SU-DHL-6 (cell line): Measurements from ENCODE around the gene GOT1.

Experiments
- H2AFZ ChIP-seq: fragments of 200-600 bp; sonication (generic); 2 replicates; pipeline ENCODE4 v1.6.1; 2014; ENCODE audit warnings: low read depth, mild to moderate bottlenecking, moderate library complexity, mixed read lengths, antibody characterized with exemption, low read length; ENCODE audit not compliant: severe bottlenecking
- H3F3A ChIP-seq: fragments of 200-600 bp; shearing (Covaris generic); 2 replicates; pipeline ENCODE4 v1.6.0; 2016; ENCODE audit warnings: antibody characterized with exemption, mild to moderate bottlenecking; ENCODE audit not compliant: insufficient read depth
- H3K27ac ChIP-seq: fragments of 200-600 bp; sonication (generic); 2 replicates; pipeline ENCODE4 v1.5.1; 2016; ENCODE audit warnings: low read depth, mild to moderate bottlenecking, low read length, moderate library complexity, mixed read lengths
- H3K27me3 ChIP-seq: fragments of 200-600 bp; sonication (generic), shearing (Covaris generic); 2 replicates; pipeline ENCODE4 v1.6.0; 2014; ENCODE audit warnings: mild to moderate bottlenecking, low read length
- H3K36me3 ChIP-seq: fragments of 200-600 bp; sonication (generic); 2 replicates; pipeline ENCODE4 v1.6.1; 2014; ENCODE audit warnings: mild to moderate bottlenecking, low read length, mixed read lengths
- H3K4me2 ChIP-seq: fragments of 300-600, 200-600 bp; shearing (Covaris generic), sonication (generic); 2 replicates; pipeline ENCODE4 v1.6.0; 2014; ENCODE audit warnings: low read length, low read depth, mild to moderate bottlenecking; ENCODE audit not compliant: poor library complexity, severe bottlenecking
- H3K4me3 ChIP-seq: fragments of 200-600 bp; sonication (generic); 2 replicates; pipeline ENCODE4 v1.5.1; 2014; ENCODE audit warnings: antibody characterized with exemption, low read length, mild to moderate bottlenecking, mixed read lengths; ENCODE audit not compliant: insufficient read depth, poor library complexity, severe bottlenecking
- H3K79me2 ChIP-seq: fragments of 200-600 bp; sonication (generic); 2 replicates; pipeline ENCODE4 v1.6.1; 2014; ENCODE audit warnings: mild to moderate bottlenecking, low read length, moderate library complexity; ENCODE audit not compliant: insufficient read depth
- H3K9ac ChIP-seq: fragments of 200-600 bp; sonication (generic); 2 replicates; pipeline ENCODE4 v1.7.0; 2014; ENCODE audit warnings: mild to moderate bottlenecking, low read length
- H3K9me2 ChIP-seq: fragments of 200-600 bp; sonication (generic); replicated peaks from 2 replicates; pipeline ENCODE4 v1.6.1; 2014; ENCODE audit warnings: low read length; ENCODE audit not compliant: insufficient read depth
- H3K9me3 ChIP-seq: fragments of 200-600 bp; sonication (generic); 2 replicates; pipeline ENCODE4 v1.6.1; 2014; ENCODE audit warnings: low read length, mixed read lengths; ENCODE audit not compliant: insufficient read depth
- H4K20me1 ChIP-seq: fragments of 200-600 bp; sonication (generic); 2 replicates; pipeline ENCODE4 v1.6.1; 2014; ENCODE audit warnings: low read depth, mild to moderate bottlenecking, antibody characterized with exemption, low read length, moderate library complexity, mixed read lengths
- EZH2phosphoT487 ChIP-seq: fragments of 200-600 bp; sonication (generic), shearing (Covaris generic); conservative IDR thresholded peaks from 2 replicates; pipeline ENCODE4 v1.6.1; 2018; ENCODE audit warnings: mild to moderate bottlenecking, antibody characterized with exemption, low read length, moderate library complexity, mixed read lengths
- TF ChIP-seq, protein P1 (sequence below): fragments of 200-600 bp; sonication (generic); IDR thresholded peaks from one replicate; pipeline ENCODE4 v1.5.1; 2017; ENCODE audit warnings: antibody characterized with exemption, mild to moderate bottlenecking, low read length, moderate library complexity; ENCODE audit not compliant: insufficient read depth, poor library complexity, severe bottlenecking

Gene GOT1

DNA sequence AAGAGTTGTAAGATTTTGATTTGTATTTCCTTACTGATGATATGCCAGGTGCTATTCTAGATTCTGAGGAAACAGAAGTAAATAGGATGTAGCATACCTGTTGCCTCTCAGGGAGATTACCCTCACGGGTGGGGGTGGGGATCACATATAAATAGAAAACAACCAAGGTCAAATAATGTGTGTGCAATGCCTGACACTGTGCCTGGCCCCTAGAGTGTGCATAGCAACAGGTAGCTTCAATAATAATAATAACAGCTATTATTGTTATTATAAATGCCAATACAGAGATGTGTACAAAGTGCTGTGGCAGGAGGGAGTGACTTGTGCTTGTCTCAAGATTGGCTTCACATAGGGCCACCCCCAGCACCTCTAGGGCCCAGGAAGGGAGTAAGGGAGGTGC is 77.2 kb downstream of the GOT1 start:
- no peak overlapping the region for H3K4me2 ChIP-seq
- H3F3A ChIP-seq: no peaks in the 10 kb centered on the region
- H3K36me3 ChIP-seq: no peaks in the 10 kb centered on the region
- TF ChIP-seq, protein P1, sequence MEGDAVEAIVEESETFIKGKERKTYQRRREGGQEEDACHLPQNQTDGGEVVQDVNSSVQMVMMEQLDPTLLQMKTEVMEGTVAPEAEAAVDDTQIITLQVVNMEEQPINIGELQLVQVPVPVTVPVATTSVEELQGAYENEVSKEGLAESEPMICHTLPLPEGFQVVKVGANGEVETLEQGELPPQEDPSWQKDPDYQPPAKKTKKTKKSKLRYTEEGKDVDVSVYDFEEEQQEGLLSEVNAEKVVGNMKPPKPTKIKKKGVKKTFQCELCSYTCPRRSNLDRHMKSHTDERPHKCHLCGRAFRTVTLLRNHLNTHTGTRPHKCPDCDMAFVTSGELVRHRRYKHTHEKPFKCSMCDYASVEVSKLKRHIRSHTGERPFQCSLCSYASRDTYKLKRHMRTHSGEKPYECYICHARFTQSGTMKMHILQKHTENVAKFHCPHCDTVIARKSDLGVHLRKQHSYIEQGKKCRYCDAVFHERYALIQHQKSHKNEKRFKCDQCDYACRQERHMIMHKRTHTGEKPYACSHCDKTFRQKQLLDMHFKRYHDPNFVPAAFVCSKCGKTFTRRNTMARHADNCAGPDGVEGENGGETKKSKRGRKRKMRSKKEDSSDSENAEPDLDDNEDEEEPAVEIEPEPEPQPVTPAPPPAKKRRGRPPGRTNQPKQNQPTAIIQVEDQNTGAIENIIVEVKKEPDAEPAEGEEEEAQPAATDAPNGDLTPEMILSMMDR: no peak
- no peak for TF ChIP-seq EZH2phosphoT487
- no peaks in the 10 kb centered on the region for H3K9me2 ChIP-seq
- no peaks in the 10 kb centered on the region for H4K20me1 ChIP-seq
- H3K27me3 ChIP-seq: no peaks in the 10 kb centered on the region
- H3K4me3 ChIP-seq: no peak overlapping the region
- no peaks in the 10 kb centered on the region for H3K9me3 ChIP-seq
- H3K9ac ChIP-seq: no peak overlapping the region
- H3K27ac ChIP-seq: no peak overlapping the region
- H3K79me2 ChIP-seq: no peaks in the 10 kb centered on the region
- no peak overlapping the region for H2AFZ ChIP-seq

DNA sequence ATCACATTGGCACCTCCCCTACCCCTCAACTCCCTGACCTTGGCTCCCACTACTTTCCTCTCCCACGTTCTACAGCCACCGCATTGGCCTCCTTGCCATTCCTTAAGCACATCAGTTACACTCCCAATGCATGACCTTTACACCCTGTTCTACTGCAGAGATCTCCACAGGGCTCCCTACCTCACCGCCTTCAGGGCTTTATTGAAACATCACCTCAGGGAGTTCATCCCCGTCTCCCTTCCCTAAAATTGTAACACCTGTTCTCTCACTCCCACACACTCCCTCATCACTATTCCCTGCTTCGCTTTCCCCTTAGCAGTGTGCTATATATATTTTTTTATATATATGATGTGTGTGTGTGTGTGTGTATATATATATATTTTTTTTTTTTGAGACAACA is 82.8 kb downstream of the GOT1 start:
- Histone ChIP-seq H3K79me2 (no peaks in the 10 kb centered on the region), H3K9me2 (no peaks in the 10 kb centered on the region), H3F3A (no peaks in the 10 kb centered on the region), H3K27me3 (no peaks in the 10 kb centered on the region), H3K9me3 (no peaks in the 10 kb centered on the region), H4K20me1 (no peaks in the 10 kb centered on the region), H3K4me2 (no peak overlapping the region), H3K36me3 (no peaks in the 10 kb centered on the region), H3K9ac (no peak overlapping the region), H3K27ac (no peak overlapping the region), H3K4me3 (no peak overlapping the region), H2AFZ (no peak overlapping the region)
- TF ChIP-seq, protein P1: no peak
- TF ChIP-seq EZH2phosphoT487: no peak
